Dedifferentiated amniotic fluid mesenchymal stem cell (primary cell): ENCODE measurements around the gene GLRA2.

Experiments used
- DNase-seq: peaks from one replicate; pipeline ENCODE4 v3.0.0-alpha.2; 2016; ENCODE audit errors: extremely low spot score

Gene GLRA2

DNA sequence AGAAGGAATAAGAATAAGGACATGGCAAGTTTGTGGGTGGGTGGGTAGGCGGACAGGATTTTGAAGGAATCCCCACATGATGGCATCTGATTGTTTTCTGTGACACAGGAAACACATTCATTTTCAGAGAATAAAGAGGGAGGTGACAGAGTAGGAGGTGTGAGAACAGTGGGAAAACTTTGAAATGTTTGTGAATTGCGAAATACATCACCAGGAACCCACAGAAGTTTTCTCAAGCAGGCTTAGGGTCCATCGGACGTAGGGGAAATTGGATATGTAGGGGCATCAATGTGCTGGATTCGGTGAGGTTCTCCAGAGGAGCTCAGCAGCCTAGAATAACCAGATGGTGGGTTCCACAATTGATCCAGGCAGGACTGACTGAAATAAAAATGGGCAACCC, 171.6 kb downstream of the GLRA2 start:
- no peak for DNase-seq

DNA sequence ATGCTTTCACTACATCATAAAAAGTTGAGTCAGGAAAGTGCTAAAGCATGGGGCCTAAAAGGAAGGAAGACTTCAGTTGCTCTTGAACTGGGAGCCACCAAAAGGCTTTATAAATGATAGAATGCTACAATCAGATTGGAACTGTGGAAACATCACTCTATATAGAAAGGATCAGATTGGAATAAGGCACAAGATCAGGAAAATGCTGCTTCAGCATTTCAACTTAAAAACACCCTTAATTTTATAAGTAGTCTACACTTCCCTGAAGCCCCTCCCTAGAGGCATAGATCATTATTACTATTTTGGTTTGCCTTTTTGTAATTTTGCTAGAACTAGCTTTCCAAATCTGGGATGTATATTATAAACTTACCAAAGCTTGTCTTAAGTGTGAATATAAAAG, 172.8 kb downstream of the GLRA2 start:
- no peak for DNase-seq

DNA sequence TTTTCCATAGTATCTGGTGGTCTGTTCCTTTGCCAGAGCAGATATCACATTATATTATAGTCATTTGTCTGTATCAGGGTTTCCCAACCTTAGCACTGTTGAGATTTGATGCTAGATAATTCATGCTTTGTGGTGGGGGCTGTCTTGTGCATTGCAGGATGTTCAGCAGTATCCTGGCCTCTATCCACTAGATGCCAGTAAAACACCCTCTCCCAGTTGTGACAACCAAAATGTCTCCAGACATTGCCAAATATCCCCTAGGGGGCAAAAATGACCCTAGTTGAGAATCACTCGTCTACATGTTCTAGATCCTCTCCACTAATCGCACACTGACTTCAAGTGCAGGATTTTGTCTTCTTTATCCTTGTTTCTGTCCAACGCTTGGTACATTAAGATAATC, 182.8 kb downstream of the GLRA2 start:
- no peak for DNase-seq

DNA sequence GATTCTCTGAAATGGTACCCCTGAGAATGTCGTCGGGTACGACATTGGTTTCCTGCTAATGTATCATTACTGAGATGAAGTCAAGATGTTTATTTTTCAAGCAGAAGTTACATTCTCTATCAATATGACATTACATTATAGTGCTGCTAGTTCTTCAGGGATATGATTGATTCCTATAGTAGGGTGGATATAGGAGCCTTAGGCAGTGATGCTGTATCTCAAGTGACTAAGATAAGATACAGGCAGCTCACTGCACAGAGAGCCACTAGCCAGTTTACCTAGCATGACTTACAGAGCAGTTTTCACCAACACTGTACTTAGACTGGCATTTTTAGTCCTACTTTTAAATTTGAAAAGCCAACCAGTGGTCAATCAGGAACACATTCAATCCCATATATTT, 188.6 kb downstream of the GLRA2 start:
- DNase-seq, result no peak

DNA sequence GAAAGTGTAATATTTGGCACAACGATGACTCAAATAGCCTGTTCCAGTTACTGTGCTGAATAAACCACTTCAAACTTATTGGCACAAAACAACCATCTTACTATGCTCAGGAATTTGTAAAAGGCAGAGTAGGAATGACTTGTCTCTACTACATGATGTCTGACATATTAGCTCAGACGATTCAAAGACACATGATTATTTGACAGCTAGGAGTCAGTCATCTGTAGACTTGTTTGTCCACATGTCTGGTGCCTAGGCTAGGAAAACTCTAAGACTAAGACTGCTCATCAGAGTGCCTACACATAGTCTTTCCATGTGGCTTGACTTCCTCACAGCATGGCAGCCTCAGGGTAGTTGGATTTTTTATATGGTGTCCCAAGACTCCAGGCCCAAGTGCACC, 189.1 kb downstream of the GLRA2 start:
- no peak for DNase-seq

DNA sequence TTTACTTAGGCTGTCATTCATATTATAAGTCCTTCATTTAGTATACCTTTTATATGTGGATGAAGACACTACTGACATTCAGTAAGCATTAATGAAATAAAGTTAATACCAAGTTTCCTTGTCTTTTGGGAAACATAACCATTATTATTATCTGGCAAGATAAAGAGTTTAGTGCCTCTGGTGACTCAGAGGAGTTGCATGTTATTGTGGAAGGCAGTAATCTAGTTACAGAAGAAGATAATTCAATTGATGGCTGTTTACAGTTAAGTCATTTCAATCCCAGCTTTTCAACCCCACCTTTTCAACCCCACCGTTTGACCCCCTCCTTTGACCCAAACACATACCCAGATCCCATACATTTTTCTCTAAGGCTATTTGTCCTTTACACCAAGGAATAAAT, 199.7 kb downstream of the GLRA2 start:
- no peak for DNase-seq

DNA sequence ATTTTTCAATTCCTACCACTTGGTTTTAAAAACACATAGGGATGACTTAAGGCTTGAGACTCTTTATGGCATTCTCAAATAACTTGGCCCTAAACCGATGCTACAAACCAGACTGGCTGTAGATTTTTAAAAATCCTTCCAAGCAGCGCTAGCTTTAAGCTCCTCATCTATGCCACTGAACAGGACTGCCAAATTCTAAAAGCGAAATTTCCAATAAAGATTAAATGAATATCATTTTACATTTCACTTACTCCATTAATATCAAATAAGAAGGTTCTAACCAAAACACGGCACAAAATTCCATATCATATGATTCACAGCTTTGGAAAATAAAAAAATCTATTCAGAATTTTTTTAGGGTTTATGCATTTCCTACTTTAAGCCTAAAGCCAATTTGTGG, 209.3 kb downstream of the GLRA2 start:
- DNase-seq, result no peak

DNA sequence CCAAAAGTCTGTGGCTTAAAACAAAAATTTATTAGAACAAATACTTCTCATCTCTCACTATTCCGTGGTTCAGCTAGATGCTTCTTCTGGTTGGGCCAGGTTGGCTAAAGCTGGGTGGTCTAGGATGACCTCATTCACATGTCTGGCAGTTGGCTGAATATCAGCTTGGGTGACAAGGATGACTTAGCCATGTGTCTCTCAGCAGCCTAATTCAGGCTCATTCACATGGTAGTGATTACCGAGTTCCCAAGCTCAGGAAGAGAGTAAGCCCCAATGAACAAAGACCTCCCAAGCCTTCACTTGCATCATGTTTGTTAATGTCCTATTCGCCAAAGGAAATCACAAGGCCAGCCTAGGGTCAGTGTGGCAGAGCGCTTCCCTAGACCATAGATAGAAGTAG, 224.1 kb downstream of the GLRA2 start:
- DNase-seq, result no peak

DNA sequence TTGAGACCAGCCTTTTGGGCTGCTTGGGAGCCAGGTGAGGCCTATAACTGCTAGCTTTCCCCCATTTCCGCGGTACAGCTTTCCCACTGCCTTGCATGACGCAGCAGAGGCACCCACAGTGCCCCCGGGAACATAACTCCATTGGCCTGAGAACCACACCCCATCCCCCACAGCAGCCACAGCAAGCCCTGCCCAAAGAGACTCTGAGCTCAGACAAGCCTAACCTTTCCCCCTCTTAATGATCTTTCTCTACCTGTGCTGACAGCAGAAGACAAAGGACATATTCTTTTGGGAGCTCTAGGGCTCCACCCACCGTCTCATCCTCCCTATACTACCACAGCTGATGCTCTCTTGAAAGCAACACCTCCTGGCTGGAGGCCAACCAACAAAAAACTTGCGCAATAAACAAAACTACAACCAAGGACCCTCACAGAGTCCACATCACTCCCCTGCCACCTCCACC, 228.7 kb downstream of the GLRA2 start:
- DNase-seq, result no peak

DNA sequence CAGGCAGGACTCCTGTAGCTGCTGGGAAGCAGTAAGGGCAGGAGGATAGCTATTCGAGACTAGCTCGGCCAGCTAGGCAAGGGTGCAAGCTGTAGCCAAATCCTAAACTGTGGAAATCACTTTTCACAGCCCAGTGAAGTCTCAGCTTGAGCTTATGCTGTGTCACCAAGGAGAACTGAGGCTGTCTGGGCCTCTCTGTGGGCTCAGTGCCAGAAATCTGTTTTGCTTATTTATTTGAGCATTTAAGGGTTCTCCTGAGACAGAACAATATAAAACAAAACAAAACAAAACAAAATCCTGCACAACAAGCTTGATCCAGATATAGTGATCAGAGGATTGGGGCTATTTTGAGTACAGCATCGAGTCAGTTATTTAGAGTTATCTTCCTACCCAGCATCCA, 246.1 kb downstream of the GLRA2 start:
- no peak for DNase-seq

DNA sequence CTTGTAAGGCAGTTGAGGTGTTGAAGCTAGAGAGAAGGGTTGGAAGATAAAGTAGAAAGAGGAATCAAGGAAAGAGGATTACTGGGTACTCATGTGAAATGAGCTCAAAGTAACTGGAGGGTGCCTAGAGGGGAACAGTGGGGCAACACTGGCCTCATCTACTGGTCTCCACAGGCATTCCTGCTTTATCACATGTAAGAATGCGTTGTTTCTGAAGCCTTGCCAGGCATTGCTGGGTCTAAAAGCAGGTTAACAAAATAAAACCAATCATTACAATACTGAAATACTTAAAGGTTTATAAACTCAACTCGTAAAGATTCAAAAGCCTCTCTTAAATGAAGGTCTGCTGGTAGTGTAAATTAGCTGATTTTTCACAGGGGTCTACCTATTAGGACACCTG, 247.6 kb downstream of the GLRA2 start:
- no peak for DNase-seq

DNA sequence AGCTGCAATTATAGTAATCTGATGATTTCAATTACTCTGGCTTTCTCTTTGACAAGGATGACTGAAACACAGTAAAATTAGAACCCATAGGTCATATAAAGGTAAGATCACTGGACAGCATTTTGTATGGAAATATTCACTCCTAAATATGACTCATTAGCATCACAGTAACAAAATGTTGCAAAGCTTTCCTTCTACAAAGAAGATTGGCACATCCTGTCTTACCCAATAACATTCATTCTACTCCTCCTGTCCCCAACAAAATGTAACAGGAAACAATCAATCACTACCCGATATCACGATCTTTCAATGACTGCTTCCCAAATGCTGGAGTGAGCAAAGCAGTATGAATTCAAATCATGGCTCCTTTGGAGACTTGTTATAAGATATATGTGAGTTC, 248.2 kb downstream of the GLRA2 start:
- DNase-seq, result no peak

DNA sequence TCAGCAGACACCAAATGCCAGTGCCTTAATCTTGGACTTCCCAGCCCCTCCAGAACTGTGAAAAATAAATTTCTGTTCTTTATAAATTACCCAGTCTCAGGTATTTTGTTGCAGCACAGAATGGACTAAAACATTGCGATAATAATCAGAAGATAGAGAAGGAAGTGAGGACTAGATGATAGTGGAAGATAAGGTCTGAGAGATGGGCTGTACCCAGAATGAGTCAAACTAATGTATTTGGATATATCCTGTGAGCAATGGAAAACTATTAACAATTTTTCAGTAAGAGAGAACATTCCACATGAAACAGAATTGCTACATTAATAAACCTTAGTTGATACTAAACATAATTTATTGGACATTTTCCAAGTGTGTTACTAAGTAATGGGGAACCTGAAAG, 250.2 kb downstream of the GLRA2 start:
- DNase-seq, result no peak
